HG03095 (cell line): ENCODE data around the gene LMCD1.
A peak's percentile ranks its signal among the peaks of the same experiment; 100 is the strongest.

Source experiments
- ATAC-seq: cut with Tn5 transposase; IDR thresholded peaks from one replicate; pipeline ENCODE4 v1.9.1; 2021; ENCODE audit warnings: moderate library complexity; ENCODE audit not compliant: unreplicated experiment

Gene LMCD1

GRCh38 chr3:8608041-8608790 lies 106.6 kb downstream of the LMCD1 start:
- no peak for ATAC-seq

GRCh38 chr3:8608791-8609467 lies 107.3 kb downstream of the LMCD1 start:
- ATAC-seq, result no peak

DNA sequence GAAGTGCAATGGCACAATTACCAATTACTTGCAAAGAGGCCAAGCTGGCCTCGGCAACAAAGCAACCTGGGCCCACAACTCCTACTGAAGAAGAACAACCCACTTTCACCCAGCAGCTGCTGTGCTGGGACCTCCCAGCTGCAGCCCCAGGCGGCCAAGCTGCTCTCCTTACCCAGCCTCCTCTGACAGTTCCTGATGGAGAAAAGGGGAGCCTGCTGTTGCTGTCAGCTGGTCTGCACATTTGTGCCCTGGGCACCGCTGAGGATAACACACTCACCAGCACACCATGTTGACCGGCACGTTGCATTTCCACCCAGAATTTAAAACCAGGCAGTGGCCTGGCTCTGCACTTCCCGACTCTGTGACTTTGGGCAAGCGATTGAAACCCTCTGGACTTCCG lies 109.3 kb downstream of the LMCD1 start:
- ATAC-seq, result no peak

DNA sequence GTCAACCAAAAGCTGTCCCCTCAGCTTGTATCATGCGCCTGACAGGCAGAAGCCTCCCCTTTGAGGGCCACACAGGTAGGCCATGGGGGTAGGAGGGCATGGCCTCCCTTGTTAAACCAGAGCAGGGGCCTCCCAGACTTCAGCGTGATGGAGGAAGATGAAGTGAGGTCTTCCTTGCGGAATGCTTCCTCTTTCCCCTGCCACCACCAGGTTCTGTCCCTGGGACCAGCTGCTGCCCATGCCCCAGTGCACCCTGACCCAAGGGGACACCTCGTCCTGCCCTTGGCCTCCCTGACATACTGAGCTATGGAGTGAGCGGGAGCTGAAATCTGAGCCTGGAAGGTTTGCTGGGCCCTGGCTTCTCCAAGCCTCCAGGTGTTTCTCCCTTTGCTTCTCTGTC lies 116.3 kb downstream of the LMCD1 start:
- no peak for ATAC-seq

DNA sequence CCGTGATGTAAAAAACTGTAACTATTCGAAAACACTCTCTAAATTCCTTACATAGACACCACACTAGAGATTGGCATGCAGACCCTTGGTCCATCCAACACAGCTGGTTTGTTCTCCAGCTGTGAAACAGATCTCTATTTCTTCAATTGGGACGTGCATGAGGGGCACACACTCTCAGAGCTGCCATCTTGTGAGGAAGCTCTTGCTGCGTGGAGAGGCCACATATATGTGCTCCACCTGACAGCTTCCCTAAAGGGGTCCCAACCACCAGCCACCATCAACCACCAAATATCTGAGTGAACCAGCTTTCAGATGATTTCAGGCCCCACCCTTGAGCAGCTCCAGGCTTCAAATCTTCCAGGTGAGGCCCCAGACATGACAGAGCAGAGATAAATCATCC lies 117.3 kb downstream of the LMCD1 start:
- no peak for ATAC-seq

GRCh38 chr3:8619548-8619947 lies 117.9 kb downstream of the LMCD1 start:
- no peak for ATAC-seq

DNA sequence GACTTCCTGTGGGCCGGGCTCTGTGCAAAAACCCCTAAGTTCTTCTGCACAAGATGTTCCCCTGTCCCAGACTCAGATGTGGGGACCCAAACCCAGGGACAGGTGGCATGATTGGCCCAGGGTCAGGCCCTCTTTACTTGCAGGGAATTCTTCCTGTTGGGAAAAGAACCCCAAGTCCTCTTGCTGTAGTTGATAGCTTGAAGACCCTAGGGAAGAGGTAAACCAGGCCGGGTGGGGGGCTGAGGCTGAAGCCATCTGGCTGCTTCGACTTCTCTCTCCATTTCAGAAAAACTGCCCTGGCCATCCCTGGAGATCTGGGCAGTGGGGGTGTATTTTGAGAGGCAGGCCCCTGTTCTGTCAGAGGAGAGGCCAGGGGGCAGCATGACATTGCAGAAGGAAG lies 119.5 kb downstream of the LMCD1 start:
- no peak for ATAC-seq

DNA sequence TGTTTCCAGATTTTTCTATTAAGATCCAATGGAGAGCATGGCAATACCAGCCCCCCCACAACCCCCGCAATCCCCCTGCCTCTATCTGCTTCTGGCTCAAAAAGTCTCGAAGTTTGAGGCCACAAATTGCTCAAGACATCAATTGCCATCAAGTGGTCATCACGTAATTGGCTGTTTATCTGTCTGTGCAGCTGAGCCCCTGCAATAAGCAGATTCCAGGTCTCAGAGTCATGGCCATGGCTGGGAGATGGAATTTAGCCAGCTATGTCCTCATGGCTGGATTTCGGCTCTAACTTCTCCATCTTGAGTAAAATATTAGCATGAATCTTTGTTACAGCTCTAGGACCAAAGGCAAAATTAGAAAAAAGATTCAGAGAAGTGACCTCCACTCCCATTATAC lies 120.2 kb downstream of the LMCD1 start:
- ATAC-seq, result no peak

DNA sequence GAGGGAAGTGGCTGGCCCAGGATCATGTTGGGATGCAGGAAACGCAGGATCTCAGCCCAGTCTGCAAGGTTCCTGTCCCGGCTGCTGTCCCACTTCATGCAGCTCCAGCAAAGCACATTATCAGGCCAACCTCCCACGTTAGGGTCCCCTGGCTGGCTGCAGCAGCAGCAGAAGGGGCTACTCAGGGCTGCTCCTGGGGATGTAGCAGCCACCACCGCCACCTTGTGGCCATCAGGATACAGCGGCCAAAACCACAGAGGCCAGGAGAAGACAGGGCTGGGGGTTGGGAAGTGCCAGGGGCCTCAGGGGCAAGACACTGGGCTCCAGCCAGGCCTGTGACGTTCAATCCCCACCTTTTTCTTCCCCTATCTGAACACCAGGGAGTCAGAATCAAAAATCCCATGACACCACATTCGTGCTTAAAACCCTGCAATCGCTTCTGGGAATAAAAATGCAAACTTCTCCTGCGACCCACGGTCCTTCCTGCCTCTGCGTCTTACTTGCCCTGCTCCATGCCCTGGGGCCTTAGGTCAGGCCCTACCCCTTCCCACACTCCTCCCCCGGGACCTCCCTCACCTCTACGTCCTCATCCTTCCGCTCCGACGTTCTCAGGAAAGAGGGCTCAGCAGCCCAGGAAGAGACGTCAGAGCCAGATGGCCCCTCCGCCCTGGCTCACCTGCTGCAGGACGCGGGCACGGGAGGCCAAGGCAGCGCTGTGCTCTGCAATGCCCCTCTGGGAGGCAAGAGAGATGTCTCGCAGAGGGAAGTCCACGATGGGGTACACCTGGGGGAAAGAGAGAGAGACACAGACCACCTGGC lies 121.5 kb downstream of the LMCD1 start:
- ATAC-seq, result peak; percentile 95

GRCh38 chr3:8623741-8624140 lies 122.1 kb downstream of the LMCD1 start:
- no peak for ATAC-seq
